Smooth muscle cell (in vitro differentiated cells): ENCODE results near the gene OSBPL10. TPM values are rescaled to one million over a fixed set of nuclear protein-coding genes. Genes with fewer than 3 reads are reported as not detected.

Source experiments
- DNase-seq: peaks from one replicate; lab custom pipeline; 2025; ENCODE audit not compliant: unreplicated experiment; lab: John Stamatoyannopoulos, UW
- H2AFZ ChIP-seq: fragments of 200-600 bp; sonication (generic); 2 replicates; pipeline ENCODE4 v1.6.0; 2016; ENCODE audit warnings: antibody characterized with exemption, low read depth, mild to moderate bottlenecking
- H3F3A ChIP-seq: fragments of 200-600 bp; sonication (generic); 2 replicates; pipeline ENCODE4 v1.6.0; 2017; ENCODE audit warnings: antibody characterized with exemption, low read depth
- H3K27ac ChIP-seq: fragments of 200-600 bp; sonication (generic); 2 replicates; pipeline ENCODE4 v1.5.1; 2016; ENCODE audit warnings: low read depth, mild to moderate bottlenecking
- H3K27me3 ChIP-seq: fragments of 200-600 bp; sonication (generic); 2 replicates; pipeline ENCODE4 v1.6.1; 2016; ENCODE audit warnings: low read depth, mild to moderate bottlenecking
- H3K36me3 ChIP-seq: fragments of 200-600 bp; sonication (generic); 2 replicates; pipeline ENCODE4 v1.5.1; 2016; ENCODE audit warnings: low read depth
- H3K4me1 ChIP-seq: fragments of 200-600 bp; sonication (generic); 2 replicates; pipeline ENCODE4 v1.5.1; 2016; ENCODE audit warnings: low read depth
- H3K4me2 ChIP-seq: fragments of 200-600 bp; sonication (generic); 2 replicates; pipeline ENCODE4 v1.6.0; 2016; ENCODE audit warnings: mild to moderate bottlenecking
- H3K4me3 ChIP-seq: fragments of 200-600 bp; sonication (generic); 2 replicates; pipeline ENCODE4 v1.5.1; 2016; ENCODE audit warnings: mild to moderate bottlenecking
- H3K79me2 ChIP-seq: fragments of 200-600 bp; sonication (generic); 2 replicates; pipeline ENCODE4 v1.6.0; 2016; ENCODE audit warnings: low read depth, mild to moderate bottlenecking
- H3K9ac ChIP-seq: fragments of 200-600 bp; sonication (generic); 2 replicates; pipeline ENCODE4 v1.6.0; 2016; ENCODE audit warnings: low read depth
- H3K9me3 ChIP-seq: fragments of 200-600 bp; sonication (generic); replicated peaks from 2 replicates; pipeline ENCODE4 v1.5.1; 2016; ENCODE audit warnings: low read depth
- H4K20me1 ChIP-seq: fragments of 200-600 bp; sonication (generic); 2 replicates; pipeline ENCODE4 v1.6.0; 2016; ENCODE audit warnings: low read depth
- WGBS: methylation state at CpG from one replicate; pipeline ENCODE4 v1.1.7; 2016; ENCODE audit warnings: low lambda C conversion rate; 5-methylcytosine and 5-hydroxymethylcytosine counted together
- polyA plus RNA-seq: library from polyadenylated mRNA; unstranded; fragments of >200 nt; fragmentation: Nextera tagmentation; extraction: Ambion mirVana; gene quantifications from 2 replicates; pipeline ENCODE4 v1.2.1, GENCODE V29; 2016
- total RNA-seq: library from RNA; depleted of rRNA; stranded (reverse); fragments of >200 nt; gene quantifications from 2 replicates; pipeline ENCODE4 v1.2.3, GENCODE V29; 2014
- TF ChIP-seq, protein P1 (sequence below): fragments of 200-600 bp; sonication (generic); IDR thresholded peaks from 2 replicates; pipeline ENCODE4 v1.5.1; 2017; ENCODE audit warnings: borderline replicate concordance, mild to moderate bottlenecking, antibody characterized with exemption; ENCODE audit not compliant: insufficient read depth, poor library complexity, severe bottlenecking

The OSBPL10 gene
- total and polyA plus RNA-seq, 2 experiments from 2014 or later: 48.9 to 91.5 TPM

DNA sequence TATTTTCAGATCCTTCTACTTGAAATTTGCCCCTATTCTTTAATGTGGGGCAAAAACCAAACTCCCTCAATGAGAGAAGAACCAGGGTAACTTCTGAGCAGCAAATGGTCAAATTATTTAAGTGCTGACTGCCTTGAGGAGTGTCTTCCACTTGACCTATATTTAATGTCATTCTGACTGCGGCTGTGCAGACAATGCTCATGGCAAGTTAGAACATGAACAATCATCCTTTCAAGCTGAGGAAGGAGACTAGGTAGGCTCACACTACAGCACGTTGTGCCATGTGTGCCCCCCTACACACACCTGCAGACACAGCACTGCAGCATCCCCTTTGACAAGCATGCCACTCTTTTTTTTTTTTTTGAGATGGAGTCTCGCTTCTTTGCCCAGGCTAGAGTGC is 98.2 kb downstream of the OSBPL10 start:
- Histone ChIP-seq H3K9me3 (no peaks in the 10 kb centered on the region), H3K27ac (no peak overlapping the region), H2AFZ (no peak overlapping the region), H3K9ac (no peak overlapping the region), H3K79me2 (peaks cover 90% of the 10 kb centered on the region), H3K36me3 (no peaks in the 10 kb centered on the region), H3K4me3 (no peak overlapping the region), H4K20me1 (peaks cover 65% of the 10 kb centered on the region), H3K4me2 (no peak overlapping the region), H3K4me1 (no peaks in the 10 kb centered on the region), H3F3A (peaks cover 3% of the 10 kb centered on the region), H3K27me3 (no peaks in the 10 kb centered on the region)
- WGBS: 77% methylated on average over 3 of the region's 3 CpGs
- DNase-seq: no peak
- TF ChIP-seq, protein P1, sequence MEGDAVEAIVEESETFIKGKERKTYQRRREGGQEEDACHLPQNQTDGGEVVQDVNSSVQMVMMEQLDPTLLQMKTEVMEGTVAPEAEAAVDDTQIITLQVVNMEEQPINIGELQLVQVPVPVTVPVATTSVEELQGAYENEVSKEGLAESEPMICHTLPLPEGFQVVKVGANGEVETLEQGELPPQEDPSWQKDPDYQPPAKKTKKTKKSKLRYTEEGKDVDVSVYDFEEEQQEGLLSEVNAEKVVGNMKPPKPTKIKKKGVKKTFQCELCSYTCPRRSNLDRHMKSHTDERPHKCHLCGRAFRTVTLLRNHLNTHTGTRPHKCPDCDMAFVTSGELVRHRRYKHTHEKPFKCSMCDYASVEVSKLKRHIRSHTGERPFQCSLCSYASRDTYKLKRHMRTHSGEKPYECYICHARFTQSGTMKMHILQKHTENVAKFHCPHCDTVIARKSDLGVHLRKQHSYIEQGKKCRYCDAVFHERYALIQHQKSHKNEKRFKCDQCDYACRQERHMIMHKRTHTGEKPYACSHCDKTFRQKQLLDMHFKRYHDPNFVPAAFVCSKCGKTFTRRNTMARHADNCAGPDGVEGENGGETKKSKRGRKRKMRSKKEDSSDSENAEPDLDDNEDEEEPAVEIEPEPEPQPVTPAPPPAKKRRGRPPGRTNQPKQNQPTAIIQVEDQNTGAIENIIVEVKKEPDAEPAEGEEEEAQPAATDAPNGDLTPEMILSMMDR: no peak

GRCh38 chr3:31882431-31882830 is 98.6 kb downstream of the OSBPL10 start:
- H3K4me2 ChIP-seq: no peak overlapping the region
- TF ChIP-seq, protein P1: no peak
- H3K79me2 ChIP-seq: peaks cover 90% of the 10 kb centered on the region
- 82% methylated on average over 4 of the region's 4 CpGs for WGBS
- no peaks in the 10 kb centered on the region for H3K9me3 ChIP-seq
- H4K20me1 ChIP-seq: peaks cover 68% of the 10 kb centered on the region
- no peaks in the 10 kb centered on the region for H3K27me3 ChIP-seq
- DNase-seq: no peak
- H3F3A ChIP-seq: peaks cover 3% of the 10 kb centered on the region
- H3K4me1 ChIP-seq: no peaks in the 10 kb centered on the region
- H2AFZ ChIP-seq: no peak overlapping the region
- H3K9ac ChIP-seq: no peak overlapping the region
- no peak overlapping the region for H3K4me3 ChIP-seq
- no peaks in the 10 kb centered on the region for H3K36me3 ChIP-seq
- no peak overlapping the region for H3K27ac ChIP-seq

DNA sequence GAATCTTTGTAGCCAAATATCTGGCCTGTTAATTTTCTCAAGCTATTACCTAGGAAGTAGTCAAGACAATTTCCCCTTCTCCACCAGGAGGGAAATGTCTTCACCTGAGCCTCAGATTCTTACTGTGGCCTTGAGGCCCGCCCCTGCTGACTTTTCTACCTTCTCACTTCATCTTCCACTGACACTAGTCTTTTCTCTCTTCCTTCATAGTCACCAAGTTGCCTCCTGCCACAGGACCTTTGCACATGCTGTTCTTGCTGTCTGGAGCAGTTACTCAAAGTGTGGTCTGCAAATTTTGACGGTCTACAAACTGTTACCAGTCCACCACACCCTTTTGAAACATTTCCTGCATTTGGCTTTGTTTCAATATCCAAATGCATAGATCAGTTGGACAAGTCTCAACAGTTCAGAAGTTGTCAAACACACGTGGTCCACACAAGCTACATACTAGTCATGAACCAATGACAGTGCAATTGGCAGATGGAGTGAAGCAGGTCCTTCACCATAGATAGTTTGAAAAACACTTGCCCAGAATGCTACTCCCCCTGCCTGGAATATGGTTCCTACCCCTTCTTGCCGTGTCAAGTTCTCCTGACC is 100.5 kb downstream of the OSBPL10 start:
- H3K4me1 ChIP-seq: no peaks in the 10 kb centered on the region
- H3K27me3 ChIP-seq: no peaks in the 10 kb centered on the region
- peaks cover 3% of the 10 kb centered on the region for H3F3A ChIP-seq
- H3K9ac ChIP-seq: no peak overlapping the region
- TF ChIP-seq, protein P1: no peak
- H3K9me3 ChIP-seq: no peaks in the 10 kb centered on the region
- no peak for DNase-seq
- H3K27ac ChIP-seq: no peak overlapping the region
- no peak overlapping the region for H3K4me2 ChIP-seq
- no peak overlapping the region for H3K4me3 ChIP-seq
- H4K20me1 ChIP-seq: peaks cover 56% of the 10 kb centered on the region
- peaks cover 81% of the 10 kb centered on the region for H3K79me2 ChIP-seq
- WGBS: 95% methylated on average over 4 of the region's 4 CpGs
- no peaks in the 10 kb centered on the region for H3K36me3 ChIP-seq
- no peak overlapping the region for H2AFZ ChIP-seq

GRCh38 chr3:31880020-31880419 is 101.0 kb downstream of the OSBPL10 start:
- TF ChIP-seq, protein P1: no peak
- Histone ChIP-seq H3K4me2 (no peak overlapping the region), H3K27ac (no peak overlapping the region), H3K36me3 (no peaks in the 10 kb centered on the region), H3K9me3 (no peaks in the 10 kb centered on the region), H3K79me2 (peaks cover 81% of the 10 kb centered on the region), H3K9ac (no peak overlapping the region), H3F3A (peaks cover 3% of the 10 kb centered on the region), H3K27me3 (no peaks in the 10 kb centered on the region), H4K20me1 (peaks cover 51% of the 10 kb centered on the region), H3K4me3 (no peak overlapping the region), H3K4me1 (no peaks in the 10 kb centered on the region), H2AFZ (no peak overlapping the region)
- 97% methylated on average over 4 of the region's 4 CpGs for WGBS
- no peak for DNase-seq
